Trophoblast cell (in vitro differentiated cells and primary cell): ENCODE results near the gene RBCK1.

ENCODE experiments used
- DNase-seq, 2 donors: peaks; one replicate each; pipeline ENCODE4 v3.0.0-alpha.2; 2016
- H2AFZ ChIP-seq: 2 replicates; pipeline ENCODE4 v1.6.1; 2013; ENCODE audit warnings: low read length, moderate library complexity, mild to moderate bottlenecking; ENCODE audit not compliant: insufficient read depth, poor library complexity
- H2AK5ac ChIP-seq: 2 replicates; pipeline ENCODE4 v1.6.1; 2013; ENCODE audit warnings: mild to moderate bottlenecking, low read length
- H2BK120ac ChIP-seq: 2 replicates; pipeline ENCODE4 v1.6.1; 2013; ENCODE audit warnings: low read length, mild to moderate bottlenecking, moderate library complexity; ENCODE audit not compliant: insufficient read depth, poor library complexity
- H2BK12ac ChIP-seq: 2 replicates; pipeline ENCODE4 v1.6.1; 2013; ENCODE audit warnings: mild to moderate bottlenecking, low read length, moderate library complexity
- H2BK5ac ChIP-seq: 2 replicates; pipeline ENCODE4 v1.6.1; 2013; ENCODE audit warnings: low read length, low read depth, moderate library complexity, mild to moderate bottlenecking; ENCODE audit not compliant: poor library complexity
- H3K14ac ChIP-seq: 2 replicates; pipeline ENCODE4 v1.6.1; 2013; ENCODE audit warnings: mild to moderate bottlenecking, low read length
- H3K18ac ChIP-seq: 2 replicates; pipeline ENCODE4 v1.6.1; 2013; ENCODE audit warnings: mild to moderate bottlenecking, low read length
- H3K23ac ChIP-seq: 2 replicates; pipeline ENCODE4 v1.6.1; 2013; ENCODE audit warnings: low read length
- H3K27ac ChIP-seq: 2 replicates; pipeline ENCODE4 v1.5.1; 2013; ENCODE audit warnings: low read depth, mild to moderate bottlenecking, inconsistent platforms, low read length, moderate library complexity
- H3K27me3 ChIP-seq: 2 replicates; pipeline ENCODE4 v1.6.1; 2013; ENCODE audit warnings: inconsistent platforms, mild to moderate bottlenecking, low read length, moderate library complexity; ENCODE audit not compliant: insufficient read depth
- H3K36me3 ChIP-seq, 2 experiments: 1 replicate in 1 of 2; 2 replicates in 1 of 2; pipeline ENCODE4 v1.6.1; 2013; ENCODE audit warnings: low read length in 2 of 2, mild to moderate bottlenecking in 2 of 2, moderate library complexity in 1 of 2; ENCODE audit not compliant: insufficient read depth in 2 of 2, control insufficient read depth in 1 of 2
- H3K4ac ChIP-seq: 2 replicates; pipeline ENCODE4 v1.6.1; 2013; ENCODE audit warnings: low read depth, mild to moderate bottlenecking, low read length, moderate library complexity
- H3K4me1 ChIP-seq, 2 experiments: 1 replicate in 1 of 2; 2 replicates in 1 of 2; pipeline ENCODE4 v1.6.1; 2013; ENCODE audit warnings: low read length in 2 of 2, mild to moderate bottlenecking in 2 of 2, moderate library complexity in 1 of 2; ENCODE audit not compliant: insufficient read depth in 2 of 2, control insufficient read depth in 1 of 2
- H3K4me2 ChIP-seq: 2 replicates; pipeline ENCODE4 v1.6.1; 2013; ENCODE audit warnings: inconsistent platforms, mild to moderate bottlenecking, low read length, moderate library complexity
- H3K4me3 ChIP-seq: 2 replicates; pipeline ENCODE4 v1.5.1; 2013; ENCODE audit warnings: mild to moderate bottlenecking, low read depth, low read length, inconsistent platforms
- H3K79me1 ChIP-seq: one replicate; pipeline ENCODE4 v1.6.1; 2013; ENCODE audit warnings: low read length
- H3K79me2 ChIP-seq: 2 replicates; pipeline ENCODE4 v1.6.1; 2013; ENCODE audit warnings: low read length, mild to moderate bottlenecking; ENCODE audit not compliant: control insufficient read depth, insufficient read depth, poor library complexity
- H3K9ac ChIP-seq: 2 replicates; pipeline ENCODE4 v1.6.1; 2013; ENCODE audit warnings: mild to moderate bottlenecking, low read length
- H3K9me3 ChIP-seq: 2 replicates; pipeline ENCODE4 v1.6.1; 2013; ENCODE audit warnings: low read depth, mild to moderate bottlenecking, control low read depth, inconsistent platforms, low read length; ENCODE audit not compliant: insufficient read depth
- H4K12ac ChIP-seq: 2 replicates; pipeline ENCODE4 v1.6.1; 2013; ENCODE audit warnings: low read depth, mild to moderate bottlenecking, low read length, moderate library complexity
- H4K8ac ChIP-seq: 2 replicates; pipeline ENCODE4 v1.6.1; 2013; ENCODE audit warnings: low read depth, mild to moderate bottlenecking, low read length, moderate library complexity
- H4K91ac ChIP-seq: one replicate; pipeline ENCODE4 v1.6.1; 2013; ENCODE audit warnings: low read depth, mild to moderate bottlenecking, low read length, moderate library complexity
- WGBS: extraction: QIAGEN DNeasy Blood & Tissue Kit; methylation state at CpG from one replicate; pipeline ENCODE4 v1.1.7; 2013; ENCODE audit warnings: missing lambda C conversion rate; ENCODE audit not compliant: insufficient read length, insufficient coverage; ENCODE audit errors: extremely low coverage; 5-methylcytosine and 5-hydroxymethylcytosine counted together

RBCK1 gene

DNA sequence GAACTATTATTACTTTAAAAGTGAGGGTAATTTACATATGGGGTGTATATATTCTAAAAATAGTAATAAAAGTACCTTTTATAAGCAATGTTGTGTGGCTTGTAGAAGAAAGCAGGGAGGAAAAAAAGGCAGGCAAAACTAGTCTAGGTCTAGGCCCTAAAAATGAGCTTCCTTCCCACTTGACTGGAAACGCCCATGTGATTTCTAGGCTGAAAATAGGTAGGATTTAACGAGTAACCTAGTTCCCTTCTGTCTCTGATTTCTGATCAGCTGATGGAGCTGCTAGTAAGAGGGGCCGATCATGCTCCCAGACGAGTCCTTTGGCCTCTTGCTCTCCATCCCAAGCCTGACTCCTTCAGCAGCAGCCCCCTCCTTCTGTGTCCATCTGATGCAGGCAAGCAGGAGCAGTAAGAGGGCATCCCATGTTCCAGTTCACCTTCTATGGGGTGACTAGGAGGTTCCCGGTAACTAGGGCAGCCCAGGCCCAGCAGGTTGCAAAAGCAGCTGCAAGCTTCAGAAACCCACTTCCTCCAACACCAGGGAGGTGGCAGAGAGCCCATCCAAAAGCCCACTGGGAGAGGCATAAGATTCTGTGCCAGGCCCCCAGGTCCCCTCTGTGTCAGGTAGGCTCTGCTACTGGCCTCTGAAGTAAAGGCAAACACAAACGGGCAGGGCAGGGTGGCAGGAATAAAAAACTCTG, 29.8 kb downstream of the RBCK1 start:
- no peak overlapping the region for H3K27ac ChIP-seq
- peaks cover 60 to 73% of the 10 kb centered on the region in 2 experiments for H3K36me3 ChIP-seq
- H3K79me2 ChIP-seq: no peaks in the 10 kb centered on the region
- no peak overlapping the region for H3K9ac ChIP-seq
- H3K4ac ChIP-seq: no peak overlapping the region
- no peaks in the 10 kb centered on the region for H3K79me1 ChIP-seq
- H3K14ac ChIP-seq: no peak overlapping the region
- no peak overlapping the region for H2BK5ac ChIP-seq
- no peak for DNase-seq
- H3K4me2 ChIP-seq: no peak overlapping the region
- H2AFZ ChIP-seq: no peak overlapping the region
- no peak overlapping the region for H3K4me3 ChIP-seq
- H3K9me3 ChIP-seq: peaks cover 3% of the 10 kb centered on the region
- H3K27me3 ChIP-seq: no peaks in the 10 kb centered on the region
- H2BK120ac ChIP-seq: no peak overlapping the region
- no peak overlapping the region for H4K12ac ChIP-seq
- no CpG with 5 or more reads among the region's 6 CpGs for WGBS
- no peak overlapping the region for H3K18ac ChIP-seq
- H3K23ac ChIP-seq: no peak overlapping the region
- no peak overlapping the region for H4K8ac ChIP-seq
- no peak overlapping the region for H4K91ac ChIP-seq
- H2AK5ac ChIP-seq: no peak overlapping the region
- no peaks in the 10 kb centered on the region for H3K4me1 ChIP-seq
- H2BK12ac ChIP-seq: no peak overlapping the region

DNA sequence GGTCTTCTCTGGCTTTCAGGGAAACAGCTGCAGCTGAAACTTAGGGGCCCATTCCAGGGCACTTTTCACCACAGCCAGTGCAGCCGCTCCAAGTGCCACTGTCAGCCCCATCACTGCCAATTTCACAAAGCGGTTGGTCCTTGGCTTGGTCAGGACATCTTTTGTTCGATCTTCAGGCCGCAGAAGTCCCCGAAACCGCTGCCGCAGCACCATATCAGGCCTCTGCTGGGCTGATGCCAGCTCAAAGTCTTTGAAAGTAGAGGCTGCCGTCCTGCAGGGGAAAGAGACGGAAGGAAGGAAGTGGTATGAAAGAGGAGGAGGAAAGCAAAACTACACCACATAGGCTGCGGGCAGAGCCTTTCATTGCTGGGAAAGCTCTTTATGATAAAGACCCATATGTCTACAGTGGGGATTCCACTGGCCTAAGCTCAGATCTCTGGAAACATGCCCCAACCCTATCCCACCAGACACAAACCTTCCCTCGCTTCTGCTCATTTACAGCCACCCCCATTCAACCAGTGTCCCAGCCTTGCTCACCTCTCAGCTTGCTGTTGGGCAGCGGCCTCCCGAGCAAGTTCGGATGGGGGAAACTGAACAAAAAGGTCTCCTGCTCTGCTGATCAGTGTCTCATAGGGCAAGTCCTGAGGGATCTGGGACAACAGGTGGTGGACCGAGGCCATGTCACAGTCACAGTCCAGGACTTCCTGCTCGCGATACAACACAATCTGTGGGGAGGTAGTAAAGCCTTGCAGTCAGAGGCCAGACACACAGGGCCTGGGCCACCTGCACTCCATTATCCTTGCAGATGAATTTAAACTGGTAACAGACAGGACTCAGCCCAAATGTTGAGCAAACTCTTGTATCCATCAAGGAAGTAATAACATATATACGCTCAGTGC, 30.7 kb downstream of the RBCK1 start:
- Histone ChIP-seq H3K79me2 (no peaks in the 10 kb centered on the region), H2BK5ac (no peak overlapping the region), H3K27me3 (no peaks in the 10 kb centered on the region), H3K4me1 (no peaks in the 10 kb centered on the region), H4K12ac (no peak overlapping the region), H3K18ac (no peak overlapping the region), H2BK120ac (no peak overlapping the region), H3K36me3 (peaks cover 61 to 79% of the 10 kb centered on the region in 2 experiments), H2BK12ac (no peak overlapping the region), H3K4me2 (no peak overlapping the region), H3K14ac (no peak overlapping the region), H2AK5ac (no peak overlapping the region), H3K23ac (no peak overlapping the region), H3K4ac (no peak overlapping the region), H4K91ac (no peak overlapping the region), H3K27ac (no peak overlapping the region), H3K79me1 (no peaks in the 10 kb centered on the region), H3K4me3 (no peak overlapping the region), H3K9ac (no peak overlapping the region), H4K8ac (no peak overlapping the region), H3K9me3 (peaks cover 3% of the 10 kb centered on the region), H2AFZ (no peak overlapping the region)
- no CpG with 5 or more reads among the region's 18 CpGs for WGBS
- DNase-seq: no peak

DNA sequence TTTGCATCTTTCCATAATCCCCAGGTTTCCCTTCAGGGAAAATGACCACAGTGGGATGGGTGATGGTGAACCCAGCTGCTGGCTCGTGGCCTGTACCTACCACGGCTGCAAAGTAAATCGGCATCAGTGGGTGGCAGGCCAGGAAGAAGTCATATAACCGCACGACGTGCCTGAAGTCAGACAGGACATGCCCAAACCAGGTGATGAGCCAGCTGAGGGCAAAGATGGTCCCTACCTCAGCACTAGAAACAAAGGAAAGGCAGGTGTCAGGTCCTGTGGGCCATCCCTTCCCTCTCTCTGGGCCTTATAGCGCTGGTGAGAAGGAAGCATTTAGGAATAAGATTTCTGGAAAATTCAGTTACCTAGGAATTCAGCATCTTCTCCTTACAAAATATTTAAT, 32.0 kb downstream of the RBCK1 start:
- no peaks in the 10 kb centered on the region for H3K27me3 ChIP-seq
- no peak overlapping the region for H3K9ac ChIP-seq
- no peaks in the 10 kb centered on the region for H3K79me2 ChIP-seq
- no peak for DNase-seq
- no peak overlapping the region for H2AFZ ChIP-seq
- no peaks in the 10 kb centered on the region for H3K79me1 ChIP-seq
- H3K4me3 ChIP-seq: no peak overlapping the region
- H4K91ac ChIP-seq: no peak overlapping the region
- no CpG with 5 or more reads among the region's 7 CpGs for WGBS
- no peak overlapping the region for H3K18ac ChIP-seq
- H4K8ac ChIP-seq: no peak overlapping the region
- H2BK120ac ChIP-seq: no peak overlapping the region
- peaks cover 3% of the 10 kb centered on the region for H3K9me3 ChIP-seq
- no peak overlapping the region for H3K4ac ChIP-seq
- no peak overlapping the region for H3K23ac ChIP-seq
- peaks cover 4 to 5% of the 10 kb centered on the region in 2 experiments for H3K4me1 ChIP-seq
- no peak overlapping the region for H2AK5ac ChIP-seq
- H3K36me3 ChIP-seq: peaks cover 56 to 76% of the 10 kb centered on the region in 2 experiments
- no peak overlapping the region for H3K4me2 ChIP-seq
- no peak overlapping the region for H4K12ac ChIP-seq
- H2BK5ac ChIP-seq: no peak overlapping the region
- H3K27ac ChIP-seq: no peak overlapping the region
- H2BK12ac ChIP-seq: no peak overlapping the region
- no peak overlapping the region for H3K14ac ChIP-seq

DNA sequence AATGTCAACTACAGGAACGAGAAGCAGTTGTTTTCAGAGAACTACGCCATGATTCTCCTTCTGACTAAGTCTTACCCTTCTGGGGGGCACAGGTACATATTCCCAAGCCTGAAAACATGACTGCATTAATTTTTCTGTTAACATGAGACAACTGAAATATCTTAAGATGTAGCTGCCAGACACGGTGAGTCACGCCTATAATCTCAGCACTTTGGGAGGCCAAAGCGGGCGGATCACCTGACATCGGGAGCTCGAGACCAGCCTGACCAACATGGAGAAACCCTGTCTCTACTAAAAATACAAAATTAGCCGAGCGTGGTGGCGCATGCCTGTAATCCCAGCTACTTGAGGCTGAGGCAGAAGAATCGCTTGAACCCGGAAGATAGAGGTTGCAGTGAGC, 32.5 kb downstream of the RBCK1 start:
- Histone ChIP-seq H2BK12ac (no peak overlapping the region), H2BK5ac (no peak overlapping the region), H3K27ac (no peak overlapping the region), H3K4me3 (no peak overlapping the region), H3K36me3 (peaks cover 51 to 72% of the 10 kb centered on the region in 2 experiments), H3K9me3 (peaks cover 3% of the 10 kb centered on the region), H3K79me1 (no peaks in the 10 kb centered on the region), H3K23ac (no peak overlapping the region), H2AFZ (no peak overlapping the region), H3K4me2 (no peak overlapping the region), H4K91ac (no peak overlapping the region), H3K9ac (no peak overlapping the region), H4K8ac (no peak overlapping the region), H3K79me2 (no peaks in the 10 kb centered on the region), H2BK120ac (no peak overlapping the region), H3K18ac (no peak overlapping the region), H3K4ac (no peak overlapping the region), H2AK5ac (no peak overlapping the region), H4K12ac (no peak overlapping the region), H3K27me3 (no peaks in the 10 kb centered on the region), H3K14ac (no peak overlapping the region), H3K4me1 (peaks cover 7 to 9% of the 10 kb centered on the region in 2 experiments)
- peak; percentile 55 to 66 for DNase-seq
- no CpG with 5 or more reads among the region's 13 CpGs for WGBS
